ELR (cell line): ENCODE results near the gene TMEM8B.

Experiments used
- DNase-seq: peaks from one replicate; pipeline ENCODE4 v3.0.0-alpha.2; 2015; ENCODE audit warnings: low read depth

TMEM8B gene

GRCh38 chr9:35829084-35829763 is at the start of gene TMEM8B:
TMEM8B (plus strand) TSS chr9:35829228; CDS start chr9:35829448, 220 bp downstream.
- DNase-seq = peak; percentile 95

- DNase-seq = no peak
Observed at GRCh38 chr9:35781066-35781465, 48.0 kb upstream of the TMEM8B start.

GRCh38 chr9:35783418-35783817 is 45.6 kb upstream of the TMEM8B start:
- DNase-seq = no peak

GRCh38 chr9:35789541-35789940 is 39.5 kb upstream of the TMEM8B start:
- DNase-seq = no peak

GRCh38 chr9:35790025-35790384 is 39.0 kb upstream of the TMEM8B start:
- no peak for DNase-seq

- peak; percentile 91 for DNase-seq
Observed at GRCh38 chr9:35790385-35791296, 38.4 kb upstream of the TMEM8B start.

GRCh38 chr9:35791297-35791921 is 37.6 kb upstream of the TMEM8B start, which contains the start of gene NPR2:
NPR2 (plus strand) TSS chr9:35791591; CDS start chr9:35792409, 818 bp downstream.
- DNase-seq = peak; percentile 61

GRCh38 chr9:35792024-35792813 is 36.8 kb upstream of the TMEM8B start:
- no peak for DNase-seq

- no peak for DNase-seq
Observed at GRCh38 chr9:35792826-35793225, 36.2 kb upstream of the TMEM8B start.

GRCh38 chr9:35793461-35793860 is 35.6 kb upstream of the TMEM8B start:
- DNase-seq = no peak

GRCh38 chr9:35795695-35796094 is 33.3 kb upstream of the TMEM8B start:
- peak; percentile 66 for DNase-seq

GRCh38 chr9:35797311-35798109 is 31.5 kb upstream of the TMEM8B start:
- peak; percentile 28 for DNase-seq

- peak; percentile 94 for DNase-seq
Observed at GRCh38 chr9:35798658-35799374, 30.2 kb upstream of the TMEM8B start.

GRCh38 chr9:35800530-35800929 is 28.5 kb upstream of the TMEM8B start:
- DNase-seq = no peak

- DNase-seq = no peak
Observed at GRCh38 chr9:35801328-35802128, 27.5 kb upstream of the TMEM8B start.

- DNase-seq = no peak
Observed at GRCh38 chr9:35806101-35806500, 22.9 kb upstream of the TMEM8B start.

GRCh38 chr9:35808433-35808832 is 20.6 kb upstream of the TMEM8B start:
- DNase-seq = no peak

- no peak for DNase-seq
Observed at GRCh38 chr9:35810122-35810521, 18.9 kb upstream of the TMEM8B start.

GRCh38 chr9:35811381-35812024 is 17.5 kb upstream of the TMEM8B start:
- peak; percentile 48 for DNase-seq
